ENCODE measurements around the gene C1S. TPM values are rescaled to one million over a fixed set of nuclear protein-coding genes. Genes with fewer than 3 reads are reported as not detected.

Gene C1S
- total RNA-seq, 4 donors from 2014 or later: 25.2 to 375 (median 110) TPM

DNA sequence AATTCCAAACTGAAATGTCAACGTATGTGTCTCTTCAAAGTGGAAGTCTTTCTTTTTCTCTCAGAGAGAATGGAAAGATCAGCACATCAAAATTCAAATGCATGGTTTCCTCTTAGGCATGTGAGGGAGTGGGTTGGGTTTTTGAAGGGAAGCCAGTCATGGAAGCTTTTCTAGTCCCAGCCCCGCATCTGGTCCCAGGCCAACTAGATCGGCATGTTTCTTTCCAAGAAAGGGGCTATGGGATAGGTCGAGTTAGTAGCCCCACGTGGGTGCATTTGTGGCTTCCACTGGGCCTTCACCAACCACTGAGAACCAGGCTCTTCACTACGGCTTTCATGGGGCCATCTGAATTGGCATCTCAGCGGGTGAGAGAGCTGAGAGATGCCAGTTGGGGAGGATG is 6.6 kb downstream of the C1S start:
- Histone ChIP-seq H3K9me3 (no peaks in the 10 kb centered on the region), H3K36me3 (peaks cover 0 to 42% (median 0%) of the 10 kb centered on the region in 3 donors), H3K4me1 (peaks cover 14 to 74% (median 34%) of the 10 kb centered on the region in 3 donors), H3K27ac (peak overlapping the region; percentile 61 to 69 (median 61)), H3K4me3 (no peak overlapping the region), H3K27me3 (no peaks in the 10 kb centered on the region)
- TF ChIP-seq POLR2A (IDR thresholded peaks at IDR 0.05): no peak
- TF ChIP-seq CTCF (IDR thresholded peaks at IDR 0.05): no peak
- whole genome bisulfite sequencing, 2 donors: 47 to 61% methylated on average over 2 to 3 of the region's 7 CpGs
- intact Hi-C loops (cut with DNase I): no loop called here
- no peak for DNase-seq

- no peaks in the 10 kb centered on the region for H3K9me3 ChIP-seq
- TF ChIP-seq CTCF (IDR thresholded peaks at IDR 0.05) (no peak), POLR2A (IDR thresholded peaks at IDR 0.05) (no peak)
- no peaks in the 10 kb centered on the region for H3K27me3 ChIP-seq
- WGBS, 2 donors: 44 to 64% methylated on average over 10 to 11 of the region's 11 CpGs
- peak overlapping the region; percentile 16 to 57 (median 38) for H3K27ac ChIP-seq
- H3K4me1 ChIP-seq: peaks cover 6 to 60% (median 29%) of the 10 kb centered on the region in 3 donors
- H3K4me3 ChIP-seq: no peak overlapping the region
- intact Hi-C loops (cut with DNase I): no loop called here
- peaks cover 0 to 42% (median 0%) of the 10 kb centered on the region in 3 donors for H3K36me3 ChIP-seq
- DNase-seq: no peak
These were observed 7.9 kb downstream of the C1S start for GRCh38 chr12:7068240-7068993.

DNA sequence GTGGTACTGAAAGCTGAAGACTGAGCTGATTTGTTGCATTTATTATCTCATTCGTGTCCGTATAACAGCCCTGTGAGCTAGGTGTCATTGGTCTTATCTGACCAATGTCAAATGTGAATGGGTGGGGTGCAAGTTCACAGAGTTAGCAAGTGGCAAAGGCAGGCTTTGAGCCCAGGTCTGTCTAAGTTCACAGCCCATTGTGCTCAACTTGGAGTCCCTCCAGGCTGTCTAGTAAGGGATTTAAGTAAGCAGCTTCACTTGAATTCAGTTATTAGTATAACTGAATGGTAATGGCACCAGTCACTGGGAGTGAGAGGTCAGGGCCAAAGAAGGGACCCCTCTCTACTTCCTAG is 8.5 kb downstream of the C1S start:
- intact Hi-C loops (cut with DNase I): no loop called here
- peaks cover 0 to 41% (median 0%) of the 10 kb centered on the region in 3 donors for H3K36me3 ChIP-seq
- 32 to 48% methylated on average over 2 of the region's 2 CpGs for WGBS, 2 donors
- H3K4me3 ChIP-seq: no peak overlapping the region
- no peak for DNase-seq
- peak overlapping the region in 3 of 4 donors; percentile 29 to 57 (median 47) for H3K27ac ChIP-seq
- H3K27me3 ChIP-seq: no peaks in the 10 kb centered on the region
- no peaks in the 10 kb centered on the region for H3K9me3 ChIP-seq
- no peak for TF ChIP-seq CTCF (IDR thresholded peaks at IDR 0.05)
- TF ChIP-seq POLR2A (IDR thresholded peaks at IDR 0.05): no peak
- peaks cover 6 to 55% (median 26%) of the 10 kb centered on the region in 3 donors for H3K4me1 ChIP-seq

DNA sequence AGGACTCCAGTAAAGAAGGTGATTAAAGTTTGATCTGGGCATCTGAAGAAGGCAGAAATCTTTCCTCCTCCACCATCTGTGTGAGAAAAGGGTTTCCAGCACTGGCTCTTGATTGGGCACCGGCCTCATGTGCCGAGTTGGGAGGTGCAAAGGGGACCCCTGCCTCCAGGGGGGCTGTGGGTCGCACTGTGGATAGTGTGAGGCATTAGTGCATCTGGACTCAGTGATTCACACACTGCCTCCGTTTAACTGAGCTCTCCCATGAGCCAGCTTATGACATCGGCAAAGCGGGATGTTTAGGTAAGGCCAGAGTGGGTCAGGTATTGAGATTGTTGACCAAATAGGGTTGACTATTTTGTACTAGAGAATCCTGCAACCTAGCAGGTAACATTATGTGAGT is 8.9 kb downstream of the C1S start:
- H3K27me3 ChIP-seq: no peaks in the 10 kb centered on the region
- peaks cover 0 to 37% (median 0%) of the 10 kb centered on the region in 3 donors for H3K36me3 ChIP-seq
- no peaks in the 10 kb centered on the region for H3K9me3 ChIP-seq
- intact Hi-C loops (cut with DNase I): no loop called here
- H3K4me1 ChIP-seq: peaks cover 6 to 52% (median 26%) of the 10 kb centered on the region in 3 donors
- TF ChIP-seq POLR2A (IDR thresholded peaks at IDR 0.05): no peak
- TF ChIP-seq CTCF (IDR thresholded peaks at IDR 0.05): no peak
- H3K4me3 ChIP-seq: no peak overlapping the region
- peak overlapping the region in 2 of 4 donors; percentile 29 to 47 for H3K27ac ChIP-seq
- no peak for DNase-seq
- 86 to 88% methylated on average over 5 of the region's 6 CpGs for WGBS, 2 donors

- Histone ChIP-seq H3K27ac (no peak overlapping the region), H3K9me3 (no peaks in the 10 kb centered on the region), H3K4me1 (peaks cover 6 to 25% (median 15%) of the 10 kb centered on the region in 3 donors), H3K27me3 (no peaks in the 10 kb centered on the region), H3K4me3 (no peak overlapping the region), H3K36me3 (peaks cover 0 to 25% (median 0%) of the 10 kb centered on the region in 3 donors)
- intact Hi-C loops (cut with DNase I): no loop called here
- TF ChIP-seq POLR2A (IDR thresholded peaks at IDR 0.05): no peak
- TF ChIP-seq CTCF (IDR thresholded peaks at IDR 0.05): no peak
- no peak for DNase-seq
- WGBS, 2 donors: 86 to 94% methylated on average over 6 of the region's 6 CpGs
These were observed 11.5 kb downstream of the C1S start for GRCh38 chr12:7072035-7072434.

Data from esophagus squamous epithelium (tissue), 5 donors.